GM18861 (cell line): ENCODE data around the gene MARK1.
"Not testable (repeated sequence)": the region's sequence is repeated elsewhere in the genome, so short reads cannot be mapped to it uniquely, and the experiment has no call there.

Experiments used
- ATAC-seq: cut with Tn5 transposase; IDR thresholded peaks from one replicate; pipeline ENCODE4 v1.9.1; 2021; ENCODE audit not compliant: unreplicated experiment

MARK1 gene

GRCh38 chr1:220605651-220606050 is 77.7 kb downstream of the MARK1 start:
- not testable (repeated sequence) for ATAC-seq

- ATAC-seq: not testable (repeated sequence)
These were observed 83.2 kb downstream of the MARK1 start for GRCh38 chr1:220611100-220611499.

GRCh38 chr1:220616836-220617235 is 88.9 kb downstream of the MARK1 start:
- no peak for ATAC-seq

GRCh38 chr1:220628431-220628830 is 100.5 kb downstream of the MARK1 start:
- no peak for ATAC-seq

- no peak for ATAC-seq
These were observed 103.4 kb downstream of the MARK1 start for GRCh38 chr1:220631238-220631815.

- ATAC-seq: no peak
These were observed 109.8 kb downstream of the MARK1 start for GRCh38 chr1:220637759-220638158.

- ATAC-seq: no peak
These were observed 114.3 kb downstream of the MARK1 start for GRCh38 chr1:220642285-220642684.

GRCh38 chr1:220652995-220653394 is 125.1 kb downstream of the MARK1 start:
- no peak for ATAC-seq

- ATAC-seq: peak; percentile 96
These were observed 127.6 kb downstream of the MARK1 start for GRCh38 chr1:220655509-220655908.

GRCh38 chr1:220655961-220656740 is 128.2 kb downstream of the MARK1 start:
- ATAC-seq: no peak

- ATAC-seq: no peak
These were observed 138.4 kb downstream of the MARK1 start for GRCh38 chr1:220666349-220666748.

- ATAC-seq: no peak
These were observed 141.1 kb downstream of the MARK1 start for GRCh38 chr1:220669005-220669404.

GRCh38 chr1:220670365-220670764 is 142.4 kb downstream of the MARK1 start:
- no peak for ATAC-seq

- ATAC-seq: no peak
These were observed 146.0 kb downstream of the MARK1 start for GRCh38 chr1:220673921-220674320.

- ATAC-seq: no peak
These were observed 149.3 kb downstream of the MARK1 start for GRCh38 chr1:220677251-220677650.

GRCh38 chr1:220680085-220680687 is 152.2 kb downstream of the MARK1 start:
- ATAC-seq: peak; percentile 96

GRCh38 chr1:220681220-220681880 is 153.4 kb downstream of the MARK1 start:
- no peak for ATAC-seq

GRCh38 chr1:220682901-220683576 is 155.1 kb downstream of the MARK1 start:
- no peak for ATAC-seq

GRCh38 chr1:220683716-220684115 is 155.8 kb downstream of the MARK1 start:
- ATAC-seq: not testable (repeated sequence)

GRCh38 chr1:220684890-220685289 is 157.0 kb downstream of the MARK1 start:
- ATAC-seq: no peak

GRCh38 chr1:220685879-220686278 is 157.9 kb downstream of the MARK1 start:
- no peak for ATAC-seq
